Activated B cell treated with CpG ODN at 0.5 μM for 24 hours (primary cell): Measurements from ENCODE around the gene IP6K1. TPM values are rescaled to one million over a fixed set of nuclear protein-coding genes. Genes with fewer than 3 reads are reported as not detected.
"Not testable (repeated sequence)": the region's sequence is repeated elsewhere in the genome, so short reads cannot be mapped to it uniquely, and the experiment has no call there.

Experiments used
- ATAC-seq: fragments of 200-7000 bp; cut with Tn5 transposase; one replicate; pipeline ENCODE4 v1.10.0; 2021; ENCODE audit warnings: low read depth, mild to moderate bottlenecking, moderate library complexity
- CTCF ChIA-PET: fragments of 350-600 bp; sonication (Branson Sonifier 250); formaldehyde crosslinking; loops from one replicate; lab custom pipeline; 2021; ENCODE audit warnings: antibody characterized with exemption; lab: Charles Lee
- POLR2A ChIA-PET: fragments of 350-600 bp; sonication (Branson Sonifier 250); formaldehyde crosslinking; loops from one replicate; lab custom pipeline; 2021; ENCODE audit warnings: antibody characterized with exemption; lab: Charles Lee
- DNase-seq: peaks from one replicate; pipeline ENCODE4 v3.0.0; 2022
- H3K27ac Mint-ChIP-seq: one replicate; pipeline ENCODE4 v1.8.0; 2020; ENCODE audit warnings: mixed read lengths
- H3K27me3 Mint-ChIP-seq: one replicate; pipeline ENCODE4 v1.8.0; 2021; ENCODE audit warnings: mixed read lengths
- H3K36me3 Mint-ChIP-seq: one replicate; pipeline ENCODE4 v1.8.0; 2021; ENCODE audit warnings: low read depth, mixed read lengths
- H3K4me1 Mint-ChIP-seq: one replicate; pipeline ENCODE4 v1.8.0; 2021; ENCODE audit warnings: mixed read lengths
- H3K4me3 Mint-ChIP-seq: one replicate; pipeline ENCODE4 v1.8.0; 2020; ENCODE audit warnings: mild to moderate bottlenecking, mixed read lengths
- H3K9me3 Mint-ChIP-seq: one replicate; pipeline ENCODE4 v1.8.0; 2020; ENCODE audit warnings: mixed read lengths
- intact Hi-C: fragments of 100-400 bp; cut with micrococcal nuclease; formaldehyde crosslinking; loops from one replicate; pipeline ENCODE4 v1.15.1; 2024
- total RNA-seq: library from RNA; stranded (reverse); gene quantifications from 2 replicates; pipeline ENCODE4 v1.2.3, GENCODE V29; 2022
- TF ChIP-seq, protein P1 (sequence below): fragments of 200-600 bp; IDR thresholded peaks from one replicate; pipeline ENCODE4 v1.8.0; 2022; ENCODE audit warnings: antibody characterized with exemption, mild to moderate bottlenecking

Gene IP6K1
- total RNA-seq, 1 donor from 2014 or later, result 47.6 TPM

DNA sequence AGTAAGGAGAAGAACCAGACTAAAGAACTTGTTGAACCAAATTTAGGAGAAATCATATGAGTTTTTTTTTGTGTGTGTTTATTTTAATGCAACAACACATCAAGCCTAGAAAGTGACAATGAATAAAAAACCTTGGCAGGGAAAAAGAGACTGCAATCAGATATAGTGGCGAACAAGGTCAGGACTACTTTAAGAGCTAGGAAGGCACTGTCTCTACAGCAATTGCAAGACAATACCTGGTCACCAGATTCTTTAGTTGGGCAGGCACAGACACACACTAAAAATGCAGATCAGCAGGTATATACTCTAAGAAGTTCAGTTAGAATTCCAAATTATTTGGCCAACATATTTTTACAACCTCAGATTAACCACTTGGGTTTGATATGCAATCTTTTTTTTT is 31.8 kb downstream of the IP6K1 start:
- Mint-ChIP-seq H3K36me3 (peaks cover 33% of the 10 kb centered on the region), H3K9me3 (no peaks in the 10 kb centered on the region), H3K27ac (no peak overlapping the region), H3K27me3 (no peaks in the 10 kb centered on the region), H3K4me1 (peaks cover 14% of the 10 kb centered on the region), H3K4me3 (no peak overlapping the region)
- ChIA-PET CTCF (no interaction called here), POLR2A (interaction anchor here (0.7 kb wide), 2 partner anchors 192 to 450 kb away, joined by 3 to 5 read pairs; no protein-coding TSS in a partner anchor)
- ATAC-seq, result no peak
- DNase-seq, result no peak
- intact Hi-C loops, result no loop called here
- TF ChIP-seq, protein P1, sequence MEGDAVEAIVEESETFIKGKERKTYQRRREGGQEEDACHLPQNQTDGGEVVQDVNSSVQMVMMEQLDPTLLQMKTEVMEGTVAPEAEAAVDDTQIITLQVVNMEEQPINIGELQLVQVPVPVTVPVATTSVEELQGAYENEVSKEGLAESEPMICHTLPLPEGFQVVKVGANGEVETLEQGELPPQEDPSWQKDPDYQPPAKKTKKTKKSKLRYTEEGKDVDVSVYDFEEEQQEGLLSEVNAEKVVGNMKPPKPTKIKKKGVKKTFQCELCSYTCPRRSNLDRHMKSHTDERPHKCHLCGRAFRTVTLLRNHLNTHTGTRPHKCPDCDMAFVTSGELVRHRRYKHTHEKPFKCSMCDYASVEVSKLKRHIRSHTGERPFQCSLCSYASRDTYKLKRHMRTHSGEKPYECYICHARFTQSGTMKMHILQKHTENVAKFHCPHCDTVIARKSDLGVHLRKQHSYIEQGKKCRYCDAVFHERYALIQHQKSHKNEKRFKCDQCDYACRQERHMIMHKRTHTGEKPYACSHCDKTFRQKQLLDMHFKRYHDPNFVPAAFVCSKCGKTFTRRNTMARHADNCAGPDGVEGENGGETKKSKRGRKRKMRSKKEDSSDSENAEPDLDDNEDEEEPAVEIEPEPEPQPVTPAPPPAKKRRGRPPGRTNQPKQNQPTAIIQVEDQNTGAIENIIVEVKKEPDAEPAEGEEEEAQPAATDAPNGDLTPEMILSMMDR, result no peak

DNA sequence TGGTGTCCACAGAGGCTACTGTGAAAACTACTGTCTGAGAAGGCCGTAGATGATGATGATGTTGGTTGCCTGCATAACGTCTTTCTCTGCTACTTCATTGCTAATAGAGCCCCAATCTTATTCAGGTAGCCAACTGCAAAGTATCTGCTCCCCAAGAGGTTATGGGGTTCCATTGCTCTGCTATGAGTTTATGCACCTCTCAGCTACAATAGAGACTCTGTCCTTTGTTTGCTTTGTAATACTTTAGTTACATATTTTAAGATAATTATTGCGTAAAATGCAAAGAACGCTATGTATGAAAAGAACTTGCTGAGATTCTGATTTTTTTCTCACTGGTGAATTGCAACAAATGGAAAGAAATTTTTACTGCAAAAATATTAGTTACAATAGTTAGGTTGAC is 34.8 kb downstream of the IP6K1 start:
- ATAC-seq (no peak), DNase-seq (no peak)
- Mint-ChIP-seq H3K4me1 (peaks cover 8% of the 10 kb centered on the region), H3K27ac (no peak overlapping the region), H3K36me3 (peaks cover 46% of the 10 kb centered on the region), H3K27me3 (no peaks in the 10 kb centered on the region), H3K9me3 (no peaks in the 10 kb centered on the region), H3K4me3 (no peak overlapping the region)
- TF ChIP-seq, protein P1, result no peak
- ChIA-PET POLR2A (no interaction called here), CTCF (no interaction called here)
- intact Hi-C loops, result no loop called here

DNA sequence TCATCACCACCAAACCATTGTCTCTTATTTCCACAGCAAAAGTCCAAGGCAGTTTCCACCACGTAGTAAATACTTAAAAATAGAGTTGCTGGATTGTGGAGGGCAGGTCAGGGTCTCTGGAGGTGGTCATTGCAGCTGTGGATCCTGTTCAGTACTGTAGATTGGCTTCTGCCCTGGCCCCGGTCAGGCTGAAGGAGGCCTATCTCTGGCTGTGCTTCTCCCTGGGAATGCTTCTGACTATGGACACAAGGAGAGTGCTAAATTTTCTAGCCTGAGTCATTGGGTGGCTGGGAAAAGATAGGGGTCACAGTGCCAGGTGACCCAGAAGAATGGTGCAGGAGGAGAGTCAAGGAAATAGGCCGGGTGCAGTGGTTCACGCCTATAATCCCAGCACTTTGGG is 36.3 kb downstream of the IP6K1 start:
- intact Hi-C loops, result no loop called here
- ChIA-PET CTCF (no interaction called here), POLR2A (no interaction called here)
- H3K9me3 Mint-ChIP-seq, result no peaks in the 10 kb centered on the region
- TF ChIP-seq, protein P1, result no peak
- peaks cover 49% of the 10 kb centered on the region for H3K36me3 Mint-ChIP-seq
- peaks cover 4% of the 10 kb centered on the region for H3K4me1 Mint-ChIP-seq
- H3K27ac Mint-ChIP-seq, result no peak overlapping the region
- no peaks in the 10 kb centered on the region for H3K27me3 Mint-ChIP-seq
- ATAC-seq, result no peak
- H3K4me3 Mint-ChIP-seq, result no peak overlapping the region
- DNase-seq, result no peak

DNA sequence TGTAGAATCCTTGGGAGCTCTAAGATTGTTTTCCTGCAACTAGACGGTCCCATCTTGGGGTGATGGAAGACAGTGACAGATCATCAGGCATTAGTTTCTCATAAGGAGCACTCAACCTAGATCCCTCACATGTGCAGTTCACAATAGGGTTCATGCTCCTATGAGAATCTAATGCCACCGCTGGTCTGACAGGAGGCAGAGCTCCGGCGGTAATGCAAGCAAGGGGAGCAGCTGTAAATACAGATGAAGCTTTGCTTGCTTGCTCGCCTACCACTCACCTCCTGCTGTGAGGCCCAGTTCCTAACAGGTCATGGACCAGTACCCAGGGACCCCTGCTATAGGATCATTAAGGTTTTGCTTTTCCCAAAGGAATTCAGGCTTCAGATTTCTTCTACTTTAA is 37.5 kb downstream of the IP6K1 start:
- H3K9me3 Mint-ChIP-seq, H3K4me1 Mint-ChIP-seq, intact Hi-C loops, POLR2A ChIA-PET, ATAC-seq, CTCF ChIA-PET, H3K4me3 Mint-ChIP-seq, H3K27me3 Mint-ChIP-seq, H3K27ac Mint-ChIP-seq, DNase-seq: not testable (repeated sequence)
- H3K36me3 Mint-ChIP-seq, result peaks cover 55% of the 10 kb centered on the region

DNA sequence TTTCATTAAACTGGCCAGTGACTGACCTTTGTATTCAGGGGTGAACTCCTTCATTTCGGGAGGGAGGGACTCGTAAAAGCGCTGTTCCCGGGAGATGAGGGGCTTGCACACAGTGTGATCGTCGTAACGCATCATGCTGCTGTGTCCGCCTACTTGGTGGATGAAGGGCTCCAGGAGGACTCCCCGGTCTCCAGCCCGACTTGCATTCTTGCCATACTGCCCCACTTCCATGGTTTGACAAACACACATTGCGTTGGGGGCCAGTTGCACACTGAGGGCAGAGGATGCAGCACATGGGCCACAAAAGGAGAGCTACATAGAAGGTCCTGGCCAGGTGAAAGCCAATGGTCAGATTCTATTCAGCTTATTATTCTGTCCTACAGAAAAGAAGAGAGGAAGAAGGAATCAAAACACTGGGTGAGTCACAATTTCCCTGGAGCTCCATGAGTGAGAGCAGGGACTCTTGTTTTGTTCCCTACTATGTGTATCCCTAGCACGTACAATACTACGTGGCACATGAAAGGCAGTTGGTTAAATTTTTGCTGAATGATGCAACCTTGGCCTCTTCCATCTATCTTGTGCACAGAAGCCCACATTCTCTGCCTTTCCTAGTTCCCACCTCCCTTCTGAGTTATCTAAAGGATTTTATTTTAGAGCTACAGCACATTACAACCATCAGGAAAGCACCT is 38.4 kb downstream of the IP6K1 start:
- no peak for ATAC-seq
- POLR2A ChIA-PET, result no interaction called here
- CTCF ChIA-PET, result no interaction called here

More for the DNA sequence above, 38.4 kb downstream of the IP6K1 start:
- TF ChIP-seq, protein P1, result no peak
- intact Hi-C loops, result no loop called here
- H3K4me3 Mint-ChIP-seq, result no peak overlapping the region
- no peak for DNase-seq
- no peaks in the 10 kb centered on the region for H3K4me1 Mint-ChIP-seq
- H3K27ac Mint-ChIP-seq, result no peak overlapping the region
- no peaks in the 10 kb centered on the region for H3K9me3 Mint-ChIP-seq
- peaks cover 55% of the 10 kb centered on the region for H3K36me3 Mint-ChIP-seq
- no peaks in the 10 kb centered on the region for H3K27me3 Mint-ChIP-seq
